Omental fat pad (tissue), 4 donors: ENCODE data around the gene ANKRD13B. TPM values are rescaled to one million over a fixed set of nuclear protein-coding genes. Genes with fewer than 3 reads are reported as not detected.
A peak's percentile ranks its signal among the peaks of the same experiment; 100 is the strongest.

ENCODE experiments used
- ATAC-seq: fragments of 150-250 bp; one replicate; pipeline ENCODE4 v1.9.1; 2016; ENCODE audit warnings: mild to moderate bottlenecking, moderate library complexity; ENCODE audit not compliant: low FRiP score
- DNase-seq: peaks from one replicate; pipeline ENCODE4 v3.0.0-alpha.2; 2019; ENCODE audit warnings: low spot score
- total RNA-seq, 4 donors: library from RNA; depleted of rRNA; stranded (reverse); fragments of >200 nt; gene quantifications; one replicate each; pipeline ENCODE4 v1.1.0, GENCODE V29; 2016
- TF ChIP-seq, protein P1 (sequence below), 3 donors: fragments of 450-650 bp; IDR thresholded peaks; one replicate each; pipeline ENCODE4 v1.5.1; 2016 to 2017; ENCODE audit warnings: antibody characterized with exemption in 3 of 3, mild to moderate bottlenecking in 3 of 3, moderate library complexity in 2 of 3

ANKRD13B gene
- total RNA-seq, 4 donors from 2014 or later = 9.2 to 18.3 (median 13.2) TPM

GRCh38 chr17:29563816-29564215 lies 29.1 kb upstream of the ANKRD13B start:
- TF ChIP-seq, protein P1, sequence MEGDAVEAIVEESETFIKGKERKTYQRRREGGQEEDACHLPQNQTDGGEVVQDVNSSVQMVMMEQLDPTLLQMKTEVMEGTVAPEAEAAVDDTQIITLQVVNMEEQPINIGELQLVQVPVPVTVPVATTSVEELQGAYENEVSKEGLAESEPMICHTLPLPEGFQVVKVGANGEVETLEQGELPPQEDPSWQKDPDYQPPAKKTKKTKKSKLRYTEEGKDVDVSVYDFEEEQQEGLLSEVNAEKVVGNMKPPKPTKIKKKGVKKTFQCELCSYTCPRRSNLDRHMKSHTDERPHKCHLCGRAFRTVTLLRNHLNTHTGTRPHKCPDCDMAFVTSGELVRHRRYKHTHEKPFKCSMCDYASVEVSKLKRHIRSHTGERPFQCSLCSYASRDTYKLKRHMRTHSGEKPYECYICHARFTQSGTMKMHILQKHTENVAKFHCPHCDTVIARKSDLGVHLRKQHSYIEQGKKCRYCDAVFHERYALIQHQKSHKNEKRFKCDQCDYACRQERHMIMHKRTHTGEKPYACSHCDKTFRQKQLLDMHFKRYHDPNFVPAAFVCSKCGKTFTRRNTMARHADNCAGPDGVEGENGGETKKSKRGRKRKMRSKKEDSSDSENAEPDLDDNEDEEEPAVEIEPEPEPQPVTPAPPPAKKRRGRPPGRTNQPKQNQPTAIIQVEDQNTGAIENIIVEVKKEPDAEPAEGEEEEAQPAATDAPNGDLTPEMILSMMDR (IDR thresholded peaks at IDR 0.05) = no peak
- ATAC-seq (no peak), DNase-seq (peak; percentile 10)

GRCh38 chr17:29565643-29566472 lies 27.1 kb upstream of the ANKRD13B start:
- DNase-seq = peak; percentile 23
- TF ChIP-seq, protein P1 (IDR thresholded peaks at IDR 0.05) = no peak
- no peak for ATAC-seq

DNA sequence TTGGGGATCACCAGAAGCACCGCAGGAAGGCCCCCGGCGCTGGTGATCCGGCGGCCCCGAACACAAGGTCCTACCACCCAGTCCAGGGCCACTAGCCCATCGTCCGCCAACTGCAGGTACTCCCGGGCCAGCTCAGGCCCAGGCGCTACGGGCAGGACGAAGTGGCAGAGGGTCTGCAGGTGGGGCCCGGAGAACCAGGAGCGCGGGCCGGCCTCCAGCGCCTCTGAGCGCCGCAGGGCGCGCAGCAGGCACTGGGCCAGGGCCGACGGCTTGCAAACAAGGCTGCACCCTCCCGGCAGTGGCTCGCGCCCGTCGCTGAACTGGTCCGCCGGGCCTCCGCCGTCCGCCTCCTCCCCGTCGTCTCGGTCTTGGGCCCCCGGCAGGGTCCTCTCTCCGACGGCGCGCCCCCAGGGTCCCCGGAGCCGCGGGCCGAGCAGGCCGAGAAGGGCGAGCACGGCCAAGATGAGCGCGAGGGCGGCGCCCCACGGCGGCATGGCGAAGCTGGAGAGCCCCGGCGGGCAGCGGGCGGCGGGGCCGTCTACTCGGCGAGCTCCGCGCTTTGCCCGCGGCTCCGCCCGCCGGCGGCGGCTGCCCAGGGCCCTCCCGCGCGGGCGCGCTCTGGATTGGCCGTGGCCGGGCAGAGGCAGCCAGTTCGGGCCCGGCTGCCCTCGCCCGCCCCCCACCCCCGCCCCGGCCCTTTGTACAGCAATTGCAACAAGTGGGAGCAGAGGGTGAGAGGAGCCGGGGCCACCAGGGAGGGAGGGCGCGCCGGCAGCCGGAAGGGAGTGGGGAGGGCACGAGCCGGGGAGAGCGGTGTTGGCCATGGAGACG lies 26.2 kb upstream of the ANKRD13B start, which contains the start of gene ABHD15:
Gene ABHD15 (minus strand): TSS at position 565 of the 831 bp plus-strand sequence. CDS start 71 bp downstream, at position 494.
- TF ChIP-seq, protein P1 (IDR thresholded peaks at IDR 0.05) = no peak
- DNase-seq (peak; percentile 28), ATAC-seq (peak; percentile 75)

GRCh38 chr17:29567304-29567553 lies 25.7 kb upstream of the ANKRD13B start:
- no peak for DNase-seq
- ATAC-seq = peak; percentile 9
- TF ChIP-seq, protein P1 (IDR thresholded peaks at IDR 0.05) = no peak

- TF ChIP-seq, protein P1 (IDR thresholded peaks at IDR 0.05) = no peak
- DNase-seq = peak; percentile 24
- ATAC-seq = no peak
These were observed 25.2 kb upstream of the ANKRD13B start for GRCh38 chr17:29567554-29568330.

GRCh38 chr17:29568331-29569244 lies 24.3 kb upstream of the ANKRD13B start, which contains the start of gene TP53I13:
TP53I13 (plus strand) TSS chr17:29568701; CDS start chr17:29568759, 58 bp downstream.
- ATAC-seq (peak; percentile 48), DNase-seq (peak; percentile 64)
- TF ChIP-seq, protein P1 (IDR thresholded peaks at IDR 0.05) = no peak
